GM23248 (cell line): ENCODE results near the gene GCGR.

Source experiments
- EZH2 ChIP-seq: fragments of 200-600 bp; sonication (generic); IDR thresholded peaks from 2 replicates; pipeline ENCODE4 v1.6.1; 2018; ENCODE audit warnings: antibody characterized with exemption, mild to moderate bottlenecking; ENCODE audit not compliant: insufficient read depth, poor library complexity, severe bottlenecking
- EZH2phosphoT487 ChIP-seq: fragments of 200-600 bp; sonication (generic); IDR thresholded peaks from 2 replicates; pipeline ENCODE4 v1.6.1; 2018; ENCODE audit warnings: antibody characterized with exemption, moderate library complexity, mild to moderate bottlenecking, low read depth; ENCODE audit not compliant: insufficient read depth

GRCh38 chr17:81841866-81842265 is 37.9 kb downstream of the GCGR start:
- TF ChIP-seq EZH2 (no peak), EZH2phosphoT487 (no peak)
